ENCODE measurements around the gene WWOX. TPM values are rescaled to one million over a fixed set of nuclear protein-coding genes. Genes with fewer than 3 reads are reported as not detected.

WWOX gene
- total RNA-seq, 4 donors from 2014 or later = 21.4 to 55.6 (median 33.2) TPM

GRCh38 chr16:79007614-79008013 is 908.2 kb downstream of the WWOX start:
- ATAC-seq (ENCODE audit: low FRiP score) (no peak), DNase-seq (ENCODE audit: low spot score) (no peak)
- TF ChIP-seq CTCF (IDR thresholded peaks at IDR 0.05) = no peak

- no peak for TF ChIP-seq CTCF (IDR thresholded peaks at IDR 0.05)
- ATAC-seq (ENCODE audit: low FRiP score) (peak; percentile 18), DNase-seq (ENCODE audit: low spot score) (no peak)
Observed at GRCh38 chr16:79008036-79008868, 908.8 kb downstream of the WWOX start.

- no peak for TF ChIP-seq CTCF (IDR thresholded peaks at IDR 0.05)
- no peak for ATAC-seq (ENCODE audit: low FRiP score)
- DNase-seq (ENCODE audit: low spot score) = no peak
Observed at GRCh38 chr16:79008869-79009179, 909.4 kb downstream of the WWOX start.

GRCh38 chr16:79009896-79010295 is 910.4 kb downstream of the WWOX start:
- DNase-seq (ENCODE audit: low spot score) = no peak
- ATAC-seq (ENCODE audit: low FRiP score) = no peak
- TF ChIP-seq CTCF (IDR thresholded peaks at IDR 0.05) = no peak

GRCh38 chr16:79011282-79011681 is 911.8 kb downstream of the WWOX start:
- TF ChIP-seq CTCF (IDR thresholded peaks at IDR 0.05) = no peak
- ATAC-seq (ENCODE audit: low FRiP score) = no peak
- no peak for DNase-seq (ENCODE audit: low spot score)

- DNase-seq (ENCODE audit: low spot score) (no peak), ATAC-seq (ENCODE audit: low FRiP score) (no peak)
- TF ChIP-seq CTCF (IDR thresholded peaks at IDR 0.05) = no peak
Observed at GRCh38 chr16:79012671-79013434, 913.4 kb downstream of the WWOX start.
